ENCODE measurements around the gene USP35.

Gene USP35

GRCh38 chr11:78189851-78190250 lies 1.1 kb downstream of the USP35 start:
- DNase-seq: no peak

DNA sequence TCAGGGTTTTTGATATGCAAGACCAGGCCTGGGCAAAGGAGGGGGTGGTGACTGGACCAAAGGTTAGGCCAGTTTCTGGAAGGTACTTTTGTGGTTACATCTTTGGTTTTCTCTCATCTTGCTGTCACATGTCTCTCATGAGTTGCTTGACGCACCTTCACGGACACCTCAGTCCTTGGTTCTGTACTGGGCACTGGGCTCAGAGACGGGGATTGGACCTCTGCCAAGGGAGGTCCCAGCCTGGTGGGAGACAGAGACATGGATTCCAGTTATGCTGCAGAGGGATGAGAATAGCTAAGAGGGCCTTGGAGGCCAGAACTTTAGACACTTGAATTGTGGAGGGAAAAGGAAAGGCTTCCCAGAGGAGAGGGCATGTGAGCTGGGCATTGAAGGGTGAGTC lies 1.7 kb downstream of the USP35 start:
- H2AFZ ChIP-seq (ENCODE audit: low read length): no peak overlapping the region
- H3K4me3 ChIP-seq (ENCODE audit: low read length): no peak overlapping the region
- H3K9ac ChIP-seq (ENCODE audit: low read length): no peak overlapping the region
- no peaks in the 10 kb centered on the region for H3K9me2 ChIP-seq (replicated peaks; ENCODE audit: insufficient read depth, low read length)
- peaks cover 15% of the 10 kb centered on the region; the same call in 1 of the 2 replicates for H3K4me1 ChIP-seq (ENCODE audit: low read length)
- no peak overlapping the region for H3K4me2 ChIP-seq (ENCODE audit: low read depth, low read length)
- H3K79me2 ChIP-seq (ENCODE audit: low read length): 0 out of 2 replicates have a peak, but pooled peaks cover 5% of the 10 kb centered on the region
- H4K20me1 ChIP-seq (ENCODE audit: insufficient read depth, low read length): no peaks in the 10 kb centered on the region
- H3K9me3 ChIP-seq (replicated peaks; ENCODE audit: insufficient read depth, low read length): no peaks in the 10 kb centered on the region
- no peaks in the 10 kb centered on the region for H3K36me3 ChIP-seq (replicated peaks; ENCODE audit: insufficient read depth, low read length)
- no peaks in the 10 kb centered on the region for H3K27me3 ChIP-seq (replicated peaks; ENCODE audit: insufficient read depth, low read length)
- DNase-seq: no peak
- TF ChIP-seq, protein P1, sequence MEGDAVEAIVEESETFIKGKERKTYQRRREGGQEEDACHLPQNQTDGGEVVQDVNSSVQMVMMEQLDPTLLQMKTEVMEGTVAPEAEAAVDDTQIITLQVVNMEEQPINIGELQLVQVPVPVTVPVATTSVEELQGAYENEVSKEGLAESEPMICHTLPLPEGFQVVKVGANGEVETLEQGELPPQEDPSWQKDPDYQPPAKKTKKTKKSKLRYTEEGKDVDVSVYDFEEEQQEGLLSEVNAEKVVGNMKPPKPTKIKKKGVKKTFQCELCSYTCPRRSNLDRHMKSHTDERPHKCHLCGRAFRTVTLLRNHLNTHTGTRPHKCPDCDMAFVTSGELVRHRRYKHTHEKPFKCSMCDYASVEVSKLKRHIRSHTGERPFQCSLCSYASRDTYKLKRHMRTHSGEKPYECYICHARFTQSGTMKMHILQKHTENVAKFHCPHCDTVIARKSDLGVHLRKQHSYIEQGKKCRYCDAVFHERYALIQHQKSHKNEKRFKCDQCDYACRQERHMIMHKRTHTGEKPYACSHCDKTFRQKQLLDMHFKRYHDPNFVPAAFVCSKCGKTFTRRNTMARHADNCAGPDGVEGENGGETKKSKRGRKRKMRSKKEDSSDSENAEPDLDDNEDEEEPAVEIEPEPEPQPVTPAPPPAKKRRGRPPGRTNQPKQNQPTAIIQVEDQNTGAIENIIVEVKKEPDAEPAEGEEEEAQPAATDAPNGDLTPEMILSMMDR (IDR thresholded peaks at IDR 0.05; ENCODE audit: low read length): no peak
- TF ChIP-seq EZH2phosphoT487 (IDR thresholded peaks at IDR 0.05; ENCODE audit: low read length) (no peak), EZH2 (optimal IDR thresholded peaks at IDR 0.05; ENCODE audit: low read depth, low read length) (no peak)
- no peak overlapping the region for H3K27ac ChIP-seq (ENCODE audit: low read length)
- no peaks in the 10 kb centered on the region for H3F3A ChIP-seq (ENCODE audit: insufficient read depth, low read length)

More at GRCh38 chr11:78189851-78190250, 1.1 kb downstream of the USP35 start:
- H3K9me2 ChIP-seq (replicated peaks; ENCODE audit: insufficient read depth, low read length): no peaks in the 10 kb centered on the region
- H3K4me1 ChIP-seq (ENCODE audit: low read length): peaks cover 15% of the 10 kb centered on the region; the same call in 1 of the 2 replicates
- no peak overlapping the region for H2AFZ ChIP-seq (ENCODE audit: low read length)
- H3K9ac ChIP-seq (ENCODE audit: low read length): no peak overlapping the region
- no peaks in the 10 kb centered on the region for H4K20me1 ChIP-seq (ENCODE audit: insufficient read depth, low read length)
- 0 out of 2 replicates have a peak, but pooled peaks cover 5% of the 10 kb centered on the region for H3K79me2 ChIP-seq (ENCODE audit: low read length)
- H3K9me3 ChIP-seq (replicated peaks; ENCODE audit: insufficient read depth, low read length): no peaks in the 10 kb centered on the region
- no peak for TF ChIP-seq EZH2 (optimal IDR thresholded peaks at IDR 0.05; ENCODE audit: low read depth, low read length)
- TF ChIP-seq EZH2phosphoT487 (IDR thresholded peaks at IDR 0.05; ENCODE audit: low read length): no peak
- TF ChIP-seq, protein P1 (IDR thresholded peaks at IDR 0.05; ENCODE audit: low read length): no peak
- H3K36me3 ChIP-seq (replicated peaks; ENCODE audit: insufficient read depth, low read length): no peaks in the 10 kb centered on the region
- H3F3A ChIP-seq (ENCODE audit: insufficient read depth, low read length): no peaks in the 10 kb centered on the region
- H3K27ac ChIP-seq (ENCODE audit: low read length): no peak overlapping the region
- H3K4me2 ChIP-seq (ENCODE audit: low read depth, low read length): peak overlapping the region; percentile 94
- no peaks in the 10 kb centered on the region for H3K27me3 ChIP-seq (replicated peaks; ENCODE audit: insufficient read depth, low read length)
- no peak overlapping the region for H3K4me3 ChIP-seq (ENCODE audit: low read length)

- Histone ChIP-seq H3K27ac (ENCODE audit: low read length) (no peak overlapping the region), H3K36me3 (replicated peaks; ENCODE audit: insufficient read depth, low read length) (no peaks in the 10 kb centered on the region), H3K27me3 (replicated peaks; ENCODE audit: insufficient read depth, low read length) (no peaks in the 10 kb centered on the region), H4K20me1 (ENCODE audit: insufficient read depth, low read length) (no peaks in the 10 kb centered on the region), H3K4me1 (ENCODE audit: low read length) (peaks cover 15% of the 10 kb centered on the region; the same call in 1 of the 2 replicates), H3K79me2 (ENCODE audit: low read length) (0 out of 2 replicates have a peak, but pooled peaks cover 5% of the 10 kb centered on the region), H2AFZ (ENCODE audit: low read length) (no peak overlapping the region), H3K9me2 (replicated peaks; ENCODE audit: insufficient read depth, low read length) (no peaks in the 10 kb centered on the region), H3F3A (ENCODE audit: insufficient read depth, low read length) (no peaks in the 10 kb centered on the region), H3K9me3 (replicated peaks; ENCODE audit: insufficient read depth, low read length) (no peaks in the 10 kb centered on the region), H3K4me3 (ENCODE audit: low read length) (no peak overlapping the region), H3K4me2 (ENCODE audit: low read depth, low read length) (no peak overlapping the region), H3K9ac (ENCODE audit: low read length) (no peak overlapping the region)
- TF ChIP-seq, protein P1 (IDR thresholded peaks at IDR 0.05; ENCODE audit: low read length): no peak
- no peak for TF ChIP-seq EZH2 (optimal IDR thresholded peaks at IDR 0.05; ENCODE audit: low read depth, low read length)
- TF ChIP-seq EZH2phosphoT487 (IDR thresholded peaks at IDR 0.05; ENCODE audit: low read length): no peak
- no peak for DNase-seq
These were observed 2.3 kb downstream of the USP35 start for GRCh38 chr11:78190871-78191538.
